H7 (cell line): ENCODE data around the gene UCP2. TPM values are rescaled to one million over a fixed set of nuclear protein-coding genes. Genes with fewer than 3 reads are reported as not detected.
"Not testable (repeated sequence)": the region's sequence is repeated elsewhere in the genome, so short reads cannot be mapped to it uniquely, and the experiment has no call there.

ENCODE experiments used
- DNase-seq: peaks from one replicate; pipeline ENCODE4 v3.0.0; 2012
- H3K27me3 ChIP-seq: 2 replicates; pipeline ENCODE4 v1.6.0; 2011; ENCODE audit warnings: mild to moderate bottlenecking, low read length; ENCODE audit not compliant: control insufficient read depth, insufficient read depth
- H3K36me3 ChIP-seq: replicated peaks from 2 replicates; pipeline ENCODE4 v1.5.1; 2011; ENCODE audit warnings: low read length; ENCODE audit not compliant: control insufficient read depth, insufficient read depth
- H3K4me3 ChIP-seq: 2 replicates; pipeline ENCODE4 v1.5.1; 2011; ENCODE audit warnings: low read depth, mild to moderate bottlenecking, control low read depth, low read length, moderate library complexity; ENCODE audit not compliant: insufficient read depth
- total RNA-seq: library from RNA; depleted of rRNA; stranded (reverse); fragments of >200 nt; shearing (Covaris generic); gene quantifications from 2 replicates; pipeline ENCODE4 v1.2.3, GENCODE V29; 2014; rRNA removed

Gene UCP2
- total RNA-seq, 1 experiment from 2014 or later, result 32.4 TPM

- no peaks in the 10 kb centered on the region for H3K27me3 ChIP-seq
- no peak overlapping the region for H3K4me3 ChIP-seq
- peaks cover under 1% of the 10 kb centered on the region; the same call in 1 of the 2 replicates for H3K36me3 ChIP-seq
- no peak for DNase-seq
These were observed 43.5 kb downstream of the UCP2 start for GRCh38 chr11:73939096-73939495.

DNA sequence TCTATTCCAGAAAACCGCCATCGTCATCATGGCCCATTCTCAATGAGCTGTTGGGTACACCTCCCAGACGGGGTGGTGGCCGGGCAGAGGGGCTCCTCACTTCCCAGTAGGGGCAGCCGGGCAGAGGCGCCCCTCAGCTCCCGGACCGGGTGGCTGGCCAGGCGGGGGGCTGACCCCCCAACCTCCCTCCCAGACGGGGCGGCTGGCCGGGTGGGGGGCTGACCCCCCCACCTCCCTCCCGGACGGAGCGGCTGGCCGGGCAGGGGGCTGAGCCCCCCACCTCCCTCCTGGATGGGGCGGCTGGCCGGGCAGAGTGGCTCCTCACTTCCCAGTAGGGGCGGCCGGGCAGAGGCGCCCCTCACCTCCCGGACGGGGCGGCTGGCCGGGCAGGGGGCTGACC, 46.6 kb downstream of the UCP2 start:
- H3K27me3 ChIP-seq, H3K36me3 ChIP-seq, DNase-seq, H3K4me3 ChIP-seq: not testable (repeated sequence)

GRCh38 chr11:73932781-73933180, 49.9 kb downstream of the UCP2 start:
- no peak overlapping the region for H3K4me3 ChIP-seq
- no peak for DNase-seq
- H3K27me3 ChIP-seq, result no peaks in the 10 kb centered on the region
- H3K36me3 ChIP-seq, result peaks cover 5% of the 10 kb centered on the region; the same call in 1 of the 2 replicates

DNA sequence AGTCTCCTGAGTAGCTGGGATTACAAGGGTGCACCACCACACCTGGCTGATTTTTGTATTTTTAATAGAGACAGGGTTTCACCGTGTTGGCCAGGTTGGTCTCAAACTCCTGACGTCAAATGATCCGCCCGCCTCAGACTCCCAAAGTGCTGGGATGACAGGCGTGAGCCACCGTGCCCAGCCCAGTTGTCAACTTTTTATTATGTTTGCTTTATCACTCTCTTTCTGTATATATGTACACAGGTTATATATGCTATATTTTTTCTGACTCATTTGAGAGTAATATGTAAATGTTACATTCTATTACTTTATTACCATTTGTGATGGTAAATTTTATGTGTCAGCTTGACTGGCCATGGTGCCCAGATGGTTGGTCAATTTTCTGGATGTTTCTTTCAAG, 50.7 kb downstream of the UCP2 start:
- H3K27me3 ChIP-seq, result no peaks in the 10 kb centered on the region
- H3K36me3 ChIP-seq, result peaks cover 8% of the 10 kb centered on the region
- H3K4me3 ChIP-seq, result no peak overlapping the region
- no peak for DNase-seq

DNA sequence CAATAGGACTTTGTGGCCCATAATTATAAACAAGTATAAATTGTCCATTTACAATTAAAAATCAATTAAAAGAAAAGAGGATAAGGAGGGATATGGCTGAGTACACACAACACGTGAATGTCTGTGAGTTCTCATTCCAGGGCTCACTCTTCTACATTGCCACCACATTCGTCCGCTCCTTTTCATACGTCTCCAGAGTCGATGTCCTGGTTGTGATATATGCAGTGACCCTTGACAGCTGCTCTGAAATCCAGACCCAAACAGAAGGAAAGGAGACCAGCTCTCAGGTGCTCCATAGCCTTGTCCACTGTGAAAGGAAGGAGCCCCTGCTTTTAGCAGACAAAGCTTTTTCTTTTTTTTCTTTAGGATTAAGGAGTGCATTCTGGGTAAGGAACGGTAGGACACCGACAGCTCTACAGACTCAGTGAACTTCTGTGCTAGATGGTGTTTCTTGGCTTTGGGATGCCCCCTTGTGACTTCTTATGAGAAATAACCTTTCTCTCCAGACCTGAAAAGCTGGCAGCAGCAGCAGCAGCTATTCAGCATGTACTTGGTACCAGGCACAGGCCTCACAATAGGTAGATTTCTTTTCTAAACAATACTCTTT, 51.5 kb downstream of the UCP2 start:
- Histone ChIP-seq H3K36me3 (peaks cover 8% of the 10 kb centered on the region), H3K27me3 (no peaks in the 10 kb centered on the region), H3K4me3 (no peak overlapping the region)
- peak; percentile 81 for DNase-seq

- Histone ChIP-seq H3K4me3 (no peak overlapping the region), H3K36me3 (peaks cover 8% of the 10 kb centered on the region), H3K27me3 (no peaks in the 10 kb centered on the region)
- DNase-seq, result no peak
These were observed 53.3 kb downstream of the UCP2 start for GRCh38 chr11:73929388-73929787.

Other genes starting within 250 kb of the UCP2 start
- gene RAB6A, start 221.8 kb downstream of the UCP2 start, total RNA-seq, result 63.4 and 73.0 TPM in 2 replicates
- 57.7 and 58.7 TPM in 2 replicates for gene MRPL48, start 195.0 kb downstream of the UCP2 start, total RNA-seq
- gene COA4, start 106.0 kb downstream of the UCP2 start, total RNA-seq, result 138 and 161 TPM in 2 replicates
- gene PAAF1, start 105.8 kb downstream of the UCP2 start, total RNA-seq, result 19.5 and 23.3 TPM in 2 replicates
- not detected in 2 replicates for gene DNAJB13, start 31.8 kb downstream of the UCP2 start, total RNA-seq
- gene UCP3, start 26.2 kb upstream of the UCP2 start, total RNA-seq, result 0.10 TPM in 1 of 2 replicates, not detected in the other
- 8.0 and 14.4 TPM in 2 replicates for gene C2CD3, start 188.2 kb upstream of the UCP2 start, total RNA-seq
- 33.2 and 38.6 TPM in 2 replicates for gene PPME1, start 188.4 kb upstream of the UCP2 start, total RNA-seq